ENCODE data around the gene COPB2. TPM values are rescaled to one million over a fixed set of nuclear protein-coding genes. Genes with fewer than 3 reads are reported as not detected.

COPB2 gene
- total RNA-seq, 3 donors from 2014 or later: 105 to 129 (median 117) TPM

- Histone ChIP-seq H3K36me3 (ENCODE audit: low read depth) (no peaks in the 10 kb centered on the region), H3K4me1 (ENCODE audit: low read depth) (no peaks in the 10 kb centered on the region), H3K9me3 (no peaks in the 10 kb centered on the region), H3K4me3 (no peak overlapping the region)
- DNase-seq (no peak), ATAC-seq (no peak)
- no peak for TF ChIP-seq CTCF (IDR thresholded peaks at IDR 0.05)
- intact Hi-C loops (cut with DNase I, micrococcal nuclease): loop anchor here (10.0 kb wide), 2 partner anchors 378 to 388 kb away; partner anchors contain the start of genes FOXL2 (in 1 of the 2) and FOXL2NB (in 1 of the 2)
These were observed 67.1 kb downstream of the COPB2 start for GRCh38 chr3:139322346-139322745.

- Histone ChIP-seq H3K36me3 (ENCODE audit: low read depth) (no peaks in the 10 kb centered on the region), H3K9me3 (no peaks in the 10 kb centered on the region), H3K4me3 (no peak overlapping the region), H3K4me1 (ENCODE audit: low read depth) (no peaks in the 10 kb centered on the region)
- no peak for TF ChIP-seq CTCF (IDR thresholded peaks at IDR 0.05)
- DNase-seq (no peak), ATAC-seq (no peak)
- intact Hi-C loops (cut with DNase I, micrococcal nuclease): loop anchor here (10.0 kb wide), 2 partner anchors 376 to 386 kb away; partner anchors contain the start of genes FOXL2 (in 1 of the 2) and FOXL2NB (in 1 of the 2)
These were observed 68.7 kb downstream of the COPB2 start for GRCh38 chr3:139320551-139321309.

GRCh38 chr3:139319428-139320402 is 69.7 kb downstream of the COPB2 start:
- Histone ChIP-seq H3K9me3 (no peaks in the 10 kb centered on the region), H3K4me3 (no peak overlapping the region), H3K36me3 (ENCODE audit: low read depth) (no peaks in the 10 kb centered on the region), H3K4me1 (ENCODE audit: low read depth) (no peaks in the 10 kb centered on the region)
- DNase-seq (peak in 1 of 3 donors; percentile 8), ATAC-seq (peak; percentile 13)
- no peak for TF ChIP-seq CTCF (IDR thresholded peaks at IDR 0.05)
- intact Hi-C loops (cut with DNase I, micrococcal nuclease): loop anchor here (10.0 kb wide), 2 partner anchors 375 to 385 kb away; partner anchors contain the start of genes FOXL2 (in 1 of the 2) and FOXL2NB (in 1 of the 2)

- Histone ChIP-seq H3K4me3 (no peak overlapping the region), H3K4me1 (ENCODE audit: low read depth) (no peaks in the 10 kb centered on the region), H3K9me3 (no peaks in the 10 kb centered on the region), H3K36me3 (ENCODE audit: low read depth) (no peaks in the 10 kb centered on the region)
- intact Hi-C loops (cut with DNase I, micrococcal nuclease): no loop called here
- no peak for TF ChIP-seq CTCF (IDR thresholded peaks at IDR 0.05)
- DNase-seq: no peak
- no peak for ATAC-seq
These were observed 70.6 kb downstream of the COPB2 start for GRCh38 chr3:139318826-139319225.

- Histone ChIP-seq H3K9me3 (no peaks in the 10 kb centered on the region), H3K36me3 (ENCODE audit: low read depth) (no peaks in the 10 kb centered on the region), H3K4me1 (ENCODE audit: low read depth) (no peaks in the 10 kb centered on the region), H3K4me3 (no peak overlapping the region)
- ATAC-seq (no peak), DNase-seq (no peak)
- intact Hi-C loops (cut with DNase I, micrococcal nuclease): no loop called here
- no peak for TF ChIP-seq CTCF (IDR thresholded peaks at IDR 0.05)
These were observed 71.0 kb downstream of the COPB2 start for GRCh38 chr3:139318431-139318816.

All from mucosa of descending colon (tissue), 3 donors.